HepG2 (cell line): Measurements from ENCODE around the gene PELI3. TPM values are rescaled to one million over a fixed set of nuclear protein-coding genes. Genes with fewer than 3 reads are reported as not detected.

ENCODE experiments used
- HNRNPUL1 ChIP-seq: fragments of 200-400 bp; formaldehyde crosslinking; IDR thresholded peaks from 2 replicates; pipeline ENCODE4 v1.6.1; 2017; ENCODE audit warnings: low read depth, mild to moderate bottlenecking, low read length, moderate library complexity
- HOXA5 ChIP-seq: sonication (generic); formaldehyde crosslinking; IDR thresholded peaks from 2 replicates; pipeline ENCODE4 v1.4.0; 2020; ENCODE audit warnings: missing genetic modification reagents
- JUND ChIP-seq: sonication (generic); formaldehyde crosslinking; IDR thresholded peaks from 2 replicates; pipeline ENCODE4 v1.8.0; 2022; ENCODE audit warnings: mild to moderate bottlenecking, missing genetic modification reagents
- NFKBIZ ChIP-seq: IDR thresholded peaks from 2 replicates; pipeline ENCODE4 v1.6.1; 2018; ENCODE audit warnings: missing genetic modification reagents, missing compliant biosample characterization
- NR3C1 ChIP-seq: sonication (generic); formaldehyde crosslinking; IDR thresholded peaks from 2 replicates; pipeline ENCODE4 v1.4.0; 2020; ENCODE audit warnings: missing genetic modification reagents
- POLR2AphosphoS5 ChIP-seq: IDR thresholded peaks from 2 replicates; pipeline ENCODE4 v1.6.1; 2012; ENCODE audit warnings: low read depth, low read length
- RELA ChIP-seq: sonication (generic); formaldehyde crosslinking; IDR thresholded peaks from 2 replicates; pipeline ENCODE4 v1.4.0; 2020; ENCODE audit warnings: missing genetic modification reagents
- SATB2 ChIP-seq: sonication (generic); formaldehyde crosslinking; IDR thresholded peaks from 2 replicates; pipeline ENCODE4 v1.5.0; 2020; ENCODE audit warnings: missing genetic modification reagents
- SIX1 ChIP-seq: sonication (generic); formaldehyde crosslinking; IDR thresholded peaks from 2 replicates; pipeline ENCODE4 v1.4.0; 2020; ENCODE audit warnings: missing genetic modification reagents, borderline replicate concordance
- ZBTB3 ChIP-seq: sonication (generic); formaldehyde crosslinking; IDR thresholded peaks from 2 replicates; pipeline ENCODE4 v1.4.0; 2020; ENCODE audit warnings: low read depth, mild to moderate bottlenecking, moderate library complexity, missing genetic modification reagents, borderline replicate concordance
- ZFP36L1 ChIP-seq: sonication (generic); formaldehyde crosslinking; IDR thresholded peaks from 2 replicates; pipeline ENCODE4 v1.8.0; 2022; ENCODE audit warnings: mild to moderate bottlenecking, missing genetic modification reagents, moderate library complexity
- ZKSCAN8 ChIP-seq: IDR thresholded peaks from 2 replicates; pipeline ENCODE4 v1.6.1; 2016; ENCODE audit warnings: borderline replicate concordance, missing genetic modification reagents, missing compliant biosample characterization
- ZMAT3 ChIP-seq: sonication (generic); formaldehyde crosslinking; conservative IDR thresholded peaks from 2 replicates; pipeline ENCODE4 v1.7.0; 2021; ENCODE audit warnings: missing genetic modification reagents
- ZNF256 ChIP-seq: sonication (generic); formaldehyde crosslinking; conservative IDR thresholded peaks from 2 replicates; pipeline ENCODE4 v1.4.0; 2020; ENCODE audit warnings: missing genetic modification reagents
- ZNF431 ChIP-seq: sonication (generic); formaldehyde crosslinking; IDR thresholded peaks from 2 replicates; pipeline ENCODE4 v1.9.0; 2022; ENCODE audit warnings: missing genetic modification reagents, low read depth, mild to moderate bottlenecking, borderline replicate concordance
- ZNF570 ChIP-seq: sonication (generic); formaldehyde crosslinking; IDR thresholded peaks from 2 replicates; pipeline ENCODE4 v1.4.0; 2020; ENCODE audit warnings: mild to moderate bottlenecking, missing genetic modification reagents, borderline replicate concordance
- ZNF781 ChIP-seq: sonication (generic); formaldehyde crosslinking; IDR thresholded peaks from 2 replicates; pipeline ENCODE4 v1.5.1; 2020; ENCODE audit warnings: borderline replicate concordance, mild to moderate bottlenecking, missing genetic modification reagents; ENCODE audit errors: not compliant biosample characterization
- ZNF83 ChIP-seq: sonication (generic); formaldehyde crosslinking; IDR thresholded peaks from 2 replicates; pipeline ENCODE4 v1.4.0; 2020; ENCODE audit warnings: missing genetic modification reagents, mild to moderate bottlenecking, borderline replicate concordance
- polyA plus RNA-seq, 8 experiments: library from polyadenylated mRNA; depleted of rRNA in 3 of 8; stranded (reverse) in 7 of 8; unstranded in 1 of 8; fragments of >200 nt; fragmentation: Illumina TruSeq in 4 of 8; extraction: Trizol in 4 of 8; gene quantifications; 2 replicates each; pipeline versions ENCODE4 v1.2.1 to v1.2.3, GENCODE V29; 2011 to 2016; ENCODE audit warnings: low read depth in 4 of 8, missing spikeins in 1 of 8, mixed read lengths in 1 of 8; ENCODE audit not compliant: insufficient read depth in 1 of 8
- total RNA-seq, 5 experiments: library from RNA; depleted of rRNA; stranded (reverse); fragments of >200 nt; fragmentation: Illumina TruSeq; extraction: Trizol; gene quantifications; 2 replicates each; pipeline ENCODE4 v1.2.3, GENCODE V29; 2016; ENCODE audit warnings: low read depth in 1 of 5
- TF ChIP-seq, protein P1 (sequence below): IDR thresholded peaks from 2 replicates; pipeline ENCODE4 v1.6.1; 2016; ENCODE audit warnings: missing compliant biosample characterization, missing genetic modification reagents, borderline replicate concordance
- TF ChIP-seq, protein P2 (sequence below): sonication (generic); formaldehyde crosslinking; IDR thresholded peaks from 2 replicates; pipeline ENCODE4 v1.4.0; 2020; ENCODE audit warnings: missing genetic modification reagents
- TF ChIP-seq, protein P3 (sequence below): sonication (generic); formaldehyde crosslinking; IDR thresholded peaks from 2 replicates; pipeline ENCODE4 v1.4.0; 2020; ENCODE audit warnings: low read depth, mild to moderate bottlenecking, missing genetic modification reagents
- TF ChIP-seq, protein P4 (sequence below): IDR thresholded peaks from 2 replicates; pipeline ENCODE4 v1.6.1; 2012; ENCODE audit warnings: low read depth, low read length, improper control_type of control experiment
- TF ChIP-seq, protein P5 (sequence below): sonication (generic); formaldehyde crosslinking; IDR thresholded peaks from 2 replicates; pipeline ENCODE4 v1.8.1; 2023; ENCODE audit warnings: mild to moderate bottlenecking, missing genetic modification reagents

PELI3 gene
- total and polyA plus RNA-seq, 2 of the 13 experiments (the other 11 are each of a cell fraction or from before 2014, with no cell fraction given) = 2.0 to 4.0 TPM

DNA sequence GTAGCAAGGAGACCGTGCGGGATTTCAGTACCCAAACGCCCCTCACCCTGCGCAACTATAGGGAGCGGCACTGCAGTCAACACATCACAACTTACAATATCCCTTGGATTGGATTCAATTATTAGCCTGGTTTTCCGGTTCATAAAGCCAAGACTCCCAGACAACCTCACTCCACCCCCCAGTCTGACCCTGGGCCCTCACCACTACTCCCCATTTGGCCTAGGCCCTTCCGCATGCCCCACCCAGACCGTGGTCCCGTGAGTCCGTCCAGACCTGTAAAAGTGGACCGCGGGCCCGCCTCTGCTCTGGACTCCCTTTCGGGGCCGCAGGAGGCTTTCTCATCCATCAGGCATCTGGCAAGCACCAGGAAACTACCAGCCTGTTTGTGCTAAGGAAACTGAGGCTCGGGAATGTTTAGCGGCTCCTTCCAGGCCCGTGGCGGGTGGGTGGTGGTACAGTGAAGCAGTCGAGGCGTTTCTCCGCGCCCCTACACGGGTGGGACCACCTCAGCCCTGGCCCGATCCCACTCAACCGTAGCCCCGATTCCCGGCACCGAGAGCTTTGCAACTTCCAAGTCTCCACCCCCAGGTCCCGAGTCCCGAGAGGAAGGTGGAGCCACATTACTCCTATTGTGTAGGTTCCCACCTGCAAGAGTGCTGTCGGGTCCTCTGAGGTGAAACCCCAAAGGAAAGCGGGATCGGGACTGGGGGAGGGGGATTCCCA lies 12.8 kb downstream of the PELI3 start (continued):
- TF ChIP-seq ZBTB3 (no peak), ZFP36L1 (CRISPR knock-in tag) (no peak), NR3C1 (no peak), ZNF83 (CRISPR knock-in tag) (no peak), JUND (CRISPR knock-in tag) (peak; percentile 35; the same call in 1 of the 2 replicates), ZNF781 (CRISPR knock-in tag) (no peak), ZNF256 (CRISPR knock-in tag) (no peak), SIX1 (CRISPR knock-in tag) (no peak), RELA (CRISPR knock-in tag) (no peak), HOXA5 (CRISPR knock-in tag) (peak; percentile 14; the same call in 1 of the 2 replicates), HNRNPUL1 (no peak), ZNF570 (CRISPR knock-in tag) (no peak), ZNF431 (CRISPR knock-in tag) (no peak), SATB2 (CRISPR knock-in tag) (no peak), POLR2AphosphoS5 (no peak), ZMAT3 (CRISPR knock-in tag) (no peak), ZKSCAN8 (CRISPR knock-in tag) (no peak), NFKBIZ (CRISPR knock-in tag) (no peak)
- TF ChIP-seq, protein P1, sequence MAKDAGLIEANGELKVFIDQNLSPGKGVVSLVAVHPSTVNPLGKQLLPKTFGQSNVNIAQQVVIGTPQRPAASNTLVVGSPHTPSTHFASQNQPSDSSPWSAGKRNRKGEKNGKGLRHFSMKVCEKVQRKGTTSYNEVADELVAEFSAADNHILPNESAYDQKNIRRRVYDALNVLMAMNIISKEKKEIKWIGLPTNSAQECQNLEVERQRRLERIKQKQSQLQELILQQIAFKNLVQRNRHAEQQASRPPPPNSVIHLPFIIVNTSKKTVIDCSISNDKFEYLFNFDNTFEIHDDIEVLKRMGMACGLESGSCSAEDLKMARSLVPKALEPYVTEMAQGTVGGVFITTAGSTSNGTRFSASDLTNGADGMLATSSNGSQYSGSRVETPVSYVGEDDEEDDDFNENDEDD (CRISPR knock-in tag) = no peak
- TF ChIP-seq, protein P2, sequence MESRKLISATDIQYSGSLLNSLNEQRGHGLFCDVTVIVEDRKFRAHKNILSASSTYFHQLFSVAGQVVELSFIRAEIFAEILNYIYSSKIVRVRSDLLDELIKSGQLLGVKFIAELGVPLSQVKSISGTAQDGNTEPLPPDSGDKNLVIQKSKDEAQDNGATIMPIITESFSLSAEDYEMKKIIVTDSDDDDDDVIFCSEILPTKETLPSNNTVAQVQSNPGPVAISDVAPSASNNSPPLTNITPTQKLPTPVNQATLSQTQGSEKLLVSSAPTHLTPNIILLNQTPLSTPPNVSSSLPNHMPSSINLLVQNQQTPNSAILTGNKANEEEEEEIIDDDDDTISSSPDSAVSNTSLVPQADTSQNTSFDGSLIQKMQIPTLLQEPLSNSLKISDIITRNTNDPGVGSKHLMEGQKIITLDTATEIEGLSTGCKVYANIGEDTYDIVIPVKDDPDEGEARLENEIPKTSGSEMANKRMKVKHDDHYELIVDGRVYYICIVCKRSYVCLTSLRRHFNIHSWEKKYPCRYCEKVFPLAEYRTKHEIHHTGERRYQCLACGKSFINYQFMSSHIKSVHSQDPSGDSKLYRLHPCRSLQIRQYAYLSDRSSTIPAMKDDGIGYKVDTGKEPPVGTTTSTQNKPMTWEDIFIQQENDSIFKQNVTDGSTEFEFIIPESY (CRISPR knock-in tag) = no peak
- TF ChIP-seq, protein P3, sequence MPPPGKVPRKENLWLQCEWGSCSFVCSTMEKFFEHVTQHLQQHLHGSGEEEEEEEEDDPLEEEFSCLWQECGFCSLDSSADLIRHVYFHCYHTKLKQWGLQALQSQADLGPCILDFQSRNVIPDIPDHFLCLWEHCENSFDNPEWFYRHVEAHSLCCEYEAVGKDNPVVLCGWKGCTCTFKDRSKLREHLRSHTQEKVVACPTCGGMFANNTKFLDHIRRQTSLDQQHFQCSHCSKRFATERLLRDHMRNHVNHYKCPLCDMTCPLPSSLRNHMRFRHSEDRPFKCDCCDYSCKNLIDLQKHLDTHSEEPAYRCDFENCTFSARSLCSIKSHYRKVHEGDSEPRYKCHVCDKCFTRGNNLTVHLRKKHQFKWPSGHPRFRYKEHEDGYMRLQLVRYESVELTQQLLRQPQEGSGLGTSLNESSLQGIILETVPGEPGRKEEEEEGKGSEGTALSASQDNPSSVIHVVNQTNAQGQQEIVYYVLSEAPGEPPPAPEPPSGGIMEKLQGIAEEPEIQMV (CRISPR knock-in tag) = no peak; the same call in 1 of the 2 replicates
- TF ChIP-seq, protein P4, sequence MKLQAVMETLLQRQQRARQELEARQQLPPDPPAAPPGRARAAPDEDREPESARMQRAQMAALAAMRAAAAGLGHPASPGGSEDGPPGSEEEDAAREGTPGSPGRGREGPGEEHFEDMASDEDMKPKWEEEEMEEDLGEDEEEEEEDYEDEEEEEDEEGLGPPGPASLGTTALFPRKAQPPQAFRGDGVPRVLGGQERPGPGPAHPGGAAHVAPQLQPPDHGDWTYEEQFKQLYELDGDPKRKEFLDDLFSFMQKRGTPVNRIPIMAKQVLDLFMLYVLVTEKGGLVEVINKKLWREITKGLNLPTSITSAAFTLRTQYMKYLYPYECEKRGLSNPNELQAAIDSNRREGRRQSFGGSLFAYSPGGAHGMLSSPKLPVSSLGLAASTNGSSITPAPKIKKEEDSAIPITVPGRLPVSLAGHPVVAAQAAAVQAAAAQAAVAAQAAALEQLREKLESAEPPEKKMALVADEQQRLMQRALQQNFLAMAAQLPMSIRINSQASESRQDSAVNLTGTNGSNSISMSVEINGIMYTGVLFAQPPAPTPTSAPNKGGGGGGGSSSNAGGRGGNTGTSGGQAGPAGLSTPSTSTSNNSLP = no peak
- TF ChIP-seq, protein P5, sequence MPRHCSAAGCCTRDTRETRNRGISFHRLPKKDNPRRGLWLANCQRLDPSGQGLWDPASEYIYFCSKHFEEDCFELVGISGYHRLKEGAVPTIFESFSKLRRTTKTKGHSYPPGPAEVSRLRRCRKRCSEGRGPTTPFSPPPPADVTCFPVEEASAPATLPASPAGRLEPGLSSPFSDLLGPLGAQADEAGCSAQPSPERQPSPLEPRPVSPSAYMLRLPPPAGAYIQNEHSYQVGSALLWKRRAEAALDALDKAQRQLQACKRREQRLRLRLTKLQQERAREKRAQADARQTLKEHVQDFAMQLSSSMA (CRISPR knock-in tag) = 0 out of 2 replicates have a peak, but pooled peaks have one; percentile 34
